ENCODE data around the gene HOXA1.
"Not testable (repeated sequence)": the region's sequence is repeated elsewhere in the genome, so short reads cannot be mapped to it uniquely, and the experiment has no call there.

HOXA1 gene

GRCh38 chr7:27088002-27088922 is 7.5 kb downstream of the HOXA1 start:
- DNase-seq, result no peak

- no peak for DNase-seq
Observed at GRCh38 chr7:27083646-27084045, 12.2 kb downstream of the HOXA1 start.

- no peak for DNase-seq
Observed at GRCh38 chr7:27082171-27082570, 13.6 kb downstream of the HOXA1 start.

- no peak for DNase-seq
Observed at GRCh38 chr7:27080844-27081436, 14.9 kb downstream of the HOXA1 start.

- no peak for DNase-seq
Observed at GRCh38 chr7:27079234-27079975, 16.4 kb downstream of the HOXA1 start.

- DNase-seq, result no peak
Observed at GRCh38 chr7:27078616-27079233, 17.1 kb downstream of the HOXA1 start.

- DNase-seq, result no peak
Observed at GRCh38 chr7:27073076-27073475, 22.7 kb downstream of the HOXA1 start.

- DNase-seq, result no peak
Observed at GRCh38 chr7:27071622-27072390, 24.0 kb downstream of the HOXA1 start.

- DNase-seq, result no peak
Observed at GRCh38 chr7:27068259-27068658, 27.5 kb downstream of the HOXA1 start.

GRCh38 chr7:27066148-27066547 is 29.7 kb downstream of the HOXA1 start:
- no peak for DNase-seq

GRCh38 chr7:27065709-27066108 is 30.1 kb downstream of the HOXA1 start:
- DNase-seq, result no peak

GRCh38 chr7:27064661-27065060 is 31.1 kb downstream of the HOXA1 start:
- DNase-seq, result no peak

- DNase-seq, result peak; percentile 13
Observed at GRCh38 chr7:27064159-27064558, 31.6 kb downstream of the HOXA1 start.

- DNase-seq, result no peak
Observed at GRCh38 chr7:27062946-27063345, 32.9 kb downstream of the HOXA1 start.

GRCh38 chr7:27053153-27053552 is 42.6 kb downstream of the HOXA1 start:
- no peak for DNase-seq

- DNase-seq, result no peak
Observed at GRCh38 chr7:27051451-27051850, 44.3 kb downstream of the HOXA1 start.

- no peak for DNase-seq
Observed at GRCh38 chr7:27048438-27048837, 47.4 kb downstream of the HOXA1 start.

GRCh38 chr7:27046854-27047549 is 48.8 kb downstream of the HOXA1 start:
- DNase-seq, result no peak

- not testable (repeated sequence) for DNase-seq
Observed at GRCh38 chr7:27045972-27046371, 49.8 kb downstream of the HOXA1 start.

GRCh38 chr7:27045066-27045465 is 50.7 kb downstream of the HOXA1 start:
- not testable (repeated sequence) for DNase-seq

All from NCI-H1694 treated with DMSO at 0.1 percent for 48 hours (cell line).